ENCODE results near the gene ENOX1. TPM values are rescaled to one million over a fixed set of nuclear protein-coding genes. Genes with fewer than 3 reads are reported as not detected.

The ENOX1 gene
- total and polyA plus RNA-seq, 2 donors (not counting 3 experiments of a cell fraction or from before 2014, with no cell fraction given): 0.17 to 0.97 TPM

- Histone ChIP-seq H3K9me1 (replicated peaks; ENCODE audit: control insufficient read depth, extremely low read depth, insufficient read depth, low read length) (no peaks in the 10 kb centered on the region), H3K9me3 (replicated peaks; ENCODE audit: control insufficient read depth, insufficient read depth, low read length) (no peaks in the 10 kb centered on the region), H3K4me1 (ENCODE audit: control insufficient read depth, extremely low read depth, insufficient read depth, low read length) (no peaks in the 10 kb centered on the region), H3K4me3 (replicated peaks in 1 of 3; ENCODE audit: insufficient read depth in 1 of 3, low read depth in 1 of 3, low read length in 3 of 3) (no peak overlapping the region), H3K27me3 (ENCODE audit: control insufficient read depth in 2 of 2, insufficient read depth in 2 of 2, low read length in 2 of 2) (no peaks in the 10 kb centered on the region), H3K79me2 (ENCODE audit: control insufficient read depth, insufficient read depth, low read length) (no peaks in the 10 kb centered on the region), H3K9ac (replicated peaks; ENCODE audit: extremely low read depth, insufficient read depth, low read length) (no peak overlapping the region), H3K4me2 (ENCODE audit: insufficient read depth, low read length) (no peak overlapping the region), H2AFZ (ENCODE audit: low read depth, low read length) (no peak overlapping the region), H4K20me1 (replicated peaks; ENCODE audit: control insufficient read depth, extremely low read depth, insufficient read depth, low read length) (no peaks in the 10 kb centered on the region), H3K36me3 (ENCODE audit: control insufficient read depth in 2 of 2, extremely low read depth in 1 of 2, insufficient read depth in 2 of 2, low read length in 2 of 2) (no peaks in the 10 kb centered on the region), H3K27ac (ENCODE audit: insufficient read depth, low read depth, low read length) (no peak overlapping the region)
- ChIA-PET POLR2A (no interaction called here), CTCF (interaction anchor here (1.1 kb wide), 1 partner anchor 62 kb away, joined by 3 read pairs; no protein-coding TSS in a partner anchor)
- no TSS peak for BruUV-seq (replicated peaks)
- FAIRE-seq (no peak), DNase-seq (ENCODE audit: low read depth, low spot score) (no peak)
- intact Hi-C loops (cut with micrococcal nuclease) (no loop called here), dilution Hi-C loops (cut with MboI; ENCODE audit: extremely low pct_ligation_motif_present, low sequenced_read_pairs) (no loop called here)
- TF ChIP-seq CTCF (IDR thresholded peaks at IDR 0.05; ENCODE audit: extremely low read depth in 1 of 2, insufficient read depth in 1 of 2, low read depth in 1 of 2, low read length in 2 of 2): no peak
- TF ChIP-seq EZH2 (IDR thresholded peaks at IDR 0.05; ENCODE audit: borderline replicate concordance, low read depth, low read length, severe bottlenecking): no peak
- no peak for TF ChIP-seq MYC (IDR thresholded peaks at IDR 0.05; ENCODE audit: low read depth, low read length)
- TF ChIP-seq POLR2A (IDR thresholded peaks at IDR 0.05; ENCODE audit: low read depth, low read length): no peak
- no peak for TF ChIP-seq POLR2AphosphoS5 (IDR thresholded peaks at IDR 0.05; ENCODE audit: insufficient read depth, low read depth, low read length)
- TF ChIP-seq JUN (IDR thresholded peaks at IDR 0.05; ENCODE audit: borderline replicate concordance, insufficient read depth, insufficient read length, low read depth): no peak
- TF ChIP-seq GATA2 (IDR thresholded peaks at IDR 0.05; ENCODE audit: insufficient read depth, insufficient read length, low read depth, low read length): no peak
- TF ChIP-seq MAX (IDR thresholded peaks at IDR 0.05; ENCODE audit: insufficient read depth, insufficient read length): no peak
- TF ChIP-seq FOS (IDR thresholded peaks at IDR 0.05; ENCODE audit: borderline replicate concordance, insufficient read depth, low read length): no peak
These were observed 43.9 kb downstream of the ENOX1 start for GRCh38 chr13:43742911-43743310.
